ENCODE results near the gene CCAR1. TPM values are rescaled to one million over a fixed set of nuclear protein-coding genes. Genes with fewer than 3 reads are reported as not detected.
"Not testable (repeated sequence)": the region's sequence is repeated elsewhere in the genome, so short reads cannot be mapped to it uniquely, and the experiment has no call there.

The CCAR1 gene
- total and polyA plus RNA-seq, 8 donors, result 19.9 to 176 (median 87.4) TPM

DNA sequence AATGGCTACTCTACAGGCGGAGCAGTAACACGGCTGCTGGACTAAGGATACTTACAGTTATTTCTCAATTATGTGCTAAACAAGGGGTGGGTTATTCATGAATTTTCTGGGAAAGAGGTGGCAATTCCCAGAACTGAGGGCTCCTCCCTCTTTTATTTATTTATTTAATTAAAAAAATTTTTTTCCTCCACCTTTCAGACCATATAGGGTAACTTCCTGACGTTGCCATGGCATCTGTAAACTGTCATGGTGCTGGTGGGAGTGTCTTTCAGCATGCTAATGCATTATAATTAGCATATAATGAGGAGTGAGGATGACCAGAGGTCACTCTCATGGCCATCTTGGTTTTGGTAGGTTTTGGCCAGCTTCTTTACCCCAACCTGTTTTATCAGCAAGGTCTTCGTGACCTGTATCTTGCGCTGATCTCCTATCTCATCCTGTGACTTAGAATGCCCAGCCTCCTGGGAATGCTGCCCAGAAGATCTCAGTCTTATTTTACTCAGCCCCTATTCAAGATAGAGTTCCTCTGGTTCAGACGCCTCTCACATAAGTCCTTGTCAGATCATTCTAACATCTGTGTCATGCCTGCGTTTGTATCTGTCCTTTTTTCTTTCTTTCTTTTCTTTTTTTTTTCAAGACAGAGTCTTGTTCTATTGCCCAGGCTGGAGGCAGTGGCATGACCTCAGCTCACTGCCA is 90.4 kb downstream of the CCAR1 start:
- no peak overlapping the region for H3K4me3 ChIP-seq
- no peak for TF ChIP-seq POLR2AphosphoS5 (IDR thresholded peaks at IDR 0.05)
- TF ChIP-seq, protein P1, sequence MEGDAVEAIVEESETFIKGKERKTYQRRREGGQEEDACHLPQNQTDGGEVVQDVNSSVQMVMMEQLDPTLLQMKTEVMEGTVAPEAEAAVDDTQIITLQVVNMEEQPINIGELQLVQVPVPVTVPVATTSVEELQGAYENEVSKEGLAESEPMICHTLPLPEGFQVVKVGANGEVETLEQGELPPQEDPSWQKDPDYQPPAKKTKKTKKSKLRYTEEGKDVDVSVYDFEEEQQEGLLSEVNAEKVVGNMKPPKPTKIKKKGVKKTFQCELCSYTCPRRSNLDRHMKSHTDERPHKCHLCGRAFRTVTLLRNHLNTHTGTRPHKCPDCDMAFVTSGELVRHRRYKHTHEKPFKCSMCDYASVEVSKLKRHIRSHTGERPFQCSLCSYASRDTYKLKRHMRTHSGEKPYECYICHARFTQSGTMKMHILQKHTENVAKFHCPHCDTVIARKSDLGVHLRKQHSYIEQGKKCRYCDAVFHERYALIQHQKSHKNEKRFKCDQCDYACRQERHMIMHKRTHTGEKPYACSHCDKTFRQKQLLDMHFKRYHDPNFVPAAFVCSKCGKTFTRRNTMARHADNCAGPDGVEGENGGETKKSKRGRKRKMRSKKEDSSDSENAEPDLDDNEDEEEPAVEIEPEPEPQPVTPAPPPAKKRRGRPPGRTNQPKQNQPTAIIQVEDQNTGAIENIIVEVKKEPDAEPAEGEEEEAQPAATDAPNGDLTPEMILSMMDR (IDR thresholded peaks at IDR 0.05), result no peak
- intact Hi-C loops (cut with DNase I; ENCODE audit: low total_unique reads), result no loop called here
- no peaks in the 10 kb centered on the region for H3K36me3 ChIP-seq
- no peaks in the 10 kb centered on the region for H3K9me3 ChIP-seq
- no peaks in the 10 kb centered on the region for H3K27me3 ChIP-seq
- no peaks in the 10 kb centered on the region for H3K4me1 ChIP-seq
- H3K27ac ChIP-seq, result no peak overlapping the region
- 66 to 79% (median 77%) methylated on average over 7 of the region's 7 CpGs for WGBS, 5 donors
- no peak for DNase-seq

DNA sequence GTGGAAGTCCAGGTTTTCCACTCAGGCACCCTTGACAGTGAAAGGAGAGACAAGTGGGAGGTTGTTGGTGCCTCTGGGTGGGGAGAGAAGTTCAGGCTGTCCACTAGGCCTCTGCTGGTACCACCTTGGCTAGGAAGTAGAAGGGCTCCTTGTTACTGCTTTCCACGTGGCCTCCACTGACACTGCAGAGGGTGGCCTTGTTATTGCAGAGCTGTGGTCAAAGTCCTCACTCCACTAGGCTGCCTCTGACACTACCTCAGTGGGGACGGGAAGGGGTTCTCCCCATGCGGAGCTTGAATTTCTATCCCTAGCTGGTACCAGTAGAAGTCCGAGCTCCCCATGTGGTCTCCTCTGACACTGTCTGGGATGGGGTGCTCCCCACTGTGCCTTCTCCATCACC is 91.4 kb downstream of the CCAR1 start:
- no peaks in the 10 kb centered on the region for H3K36me3 ChIP-seq
- no peak for DNase-seq
- 75 to 100% (median 76%) methylated on average over 1 to 4 of the region's 4 CpGs for WGBS, 5 donors
- no peaks in the 10 kb centered on the region for H3K4me1 ChIP-seq
- H3K27ac ChIP-seq, result no peak overlapping the region
- H3K4me3 ChIP-seq, result no peak overlapping the region
- TF ChIP-seq, protein P1 (IDR thresholded peaks at IDR 0.05), result no peak
- no peak for TF ChIP-seq POLR2A (IDR thresholded peaks at IDR 0.05)
- TF ChIP-seq EP300 (IDR thresholded peaks at IDR 0.05), result no peak
- no peak for TF ChIP-seq POLR2AphosphoS5 (IDR thresholded peaks at IDR 0.05)
- no peaks in the 10 kb centered on the region for H3K27me3 ChIP-seq
- intact Hi-C loops (cut with DNase I; ENCODE audit: low total_unique reads), result no loop called here
- no peaks in the 10 kb centered on the region for H3K9me3 ChIP-seq

DNA sequence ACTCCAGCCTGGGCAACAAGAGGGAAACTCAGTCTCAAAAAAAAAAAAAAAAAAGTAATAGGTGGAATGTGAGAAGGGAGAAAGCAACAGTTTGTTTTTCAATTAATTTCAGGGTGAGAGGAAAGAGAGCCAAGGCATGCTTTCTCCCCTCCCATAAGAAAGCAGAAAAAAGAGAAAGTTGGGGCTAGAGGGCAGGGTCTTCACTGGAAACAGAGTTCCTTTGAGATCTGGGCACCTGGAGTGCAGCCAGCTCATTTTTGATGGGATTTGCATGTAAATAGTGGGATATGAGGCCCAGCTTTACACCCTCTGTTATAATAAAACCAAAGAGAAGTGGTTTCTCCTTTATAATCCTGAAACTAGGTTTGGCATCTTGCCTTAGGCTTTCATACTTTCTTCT is 92.5 kb downstream of the CCAR1 start:
- intact Hi-C loops (cut with DNase I; ENCODE audit: low total_unique reads), result no loop called here
- no peaks in the 10 kb centered on the region for H3K27me3 ChIP-seq

DNA sequence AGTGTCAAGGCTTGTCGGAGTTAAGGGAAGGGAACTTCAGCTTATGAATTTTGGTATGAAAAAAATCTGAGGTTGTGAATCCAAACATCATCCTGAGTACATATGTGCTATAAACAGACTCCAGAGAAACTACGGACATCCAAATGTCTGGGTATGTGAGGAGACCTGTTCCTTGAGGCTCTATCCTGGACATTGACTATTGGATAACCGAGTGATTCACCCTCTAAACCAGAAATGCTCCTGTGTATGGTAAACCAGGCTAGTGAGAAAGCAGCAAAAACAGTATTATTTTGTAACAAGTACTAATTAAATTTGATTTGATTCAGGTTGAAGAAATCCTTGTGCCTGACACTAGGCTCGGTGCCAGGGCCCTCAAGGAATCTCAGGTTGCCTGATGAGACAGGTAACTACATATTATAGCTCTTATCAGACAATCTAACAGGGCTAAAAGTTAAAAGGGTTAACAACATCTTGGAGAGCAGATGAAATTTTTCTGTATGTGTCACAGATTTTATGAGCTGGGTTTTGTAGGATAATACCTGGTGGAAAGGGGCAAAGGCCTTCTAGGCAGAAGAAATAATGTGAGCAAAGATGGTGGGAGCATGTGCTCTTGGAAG is 95.9 kb downstream of the CCAR1 start:
- no peak for DNase-seq
- intact Hi-C loops (cut with DNase I; ENCODE audit: low total_unique reads), result no loop called here

More for the DNA sequence above, 92.5 kb downstream of the CCAR1 start:
- Histone ChIP-seq H3K4me3 (no peak overlapping the region), H3K27ac (no peak overlapping the region), H3K9me3 (no peaks in the 10 kb centered on the region), H3K4me1 (no peaks in the 10 kb centered on the region), H3K36me3 (no peaks in the 10 kb centered on the region)
- TF ChIP-seq EP300 (IDR thresholded peaks at IDR 0.05) (no peak), POLR2AphosphoS5 (IDR thresholded peaks at IDR 0.05) (no peak), POLR2A (IDR thresholded peaks at IDR 0.05) (no peak)
- TF ChIP-seq, protein P1 (IDR thresholded peaks at IDR 0.05), result no peak
- peak in 1 of 2 donors; percentile 7 for DNase-seq

DNA sequence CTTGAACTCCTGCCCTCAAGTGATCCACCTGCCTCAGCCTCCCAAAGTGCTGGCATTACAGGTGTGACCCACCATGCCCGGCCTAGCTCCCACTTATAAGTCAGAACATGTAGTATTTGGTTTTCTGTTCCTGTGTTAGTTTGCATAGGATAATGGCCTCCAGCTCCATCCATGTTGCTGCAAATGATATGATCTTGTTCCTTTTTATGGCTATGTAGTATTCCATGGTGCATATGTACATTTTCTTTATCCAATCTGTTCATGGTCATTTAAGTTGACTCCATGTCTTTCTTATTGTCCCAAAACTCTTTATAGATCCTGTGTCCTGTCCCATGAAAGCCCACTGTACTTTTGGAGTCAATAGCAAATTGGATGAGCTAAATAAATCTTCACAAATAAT is 99.3 kb downstream of the CCAR1 start:
- H3K4me1 ChIP-seq; DNase-seq; H3K27me3 ChIP-seq; H3K36me3 ChIP-seq; H3K9me3 ChIP-seq; H3K27ac ChIP-seq; intact Hi-C loops (cut with DNase I; ENCODE audit: low total_unique reads); H3K4me3 ChIP-seq: not testable (repeated sequence)
- 91 to 100% (median 94%) methylated on average over 1 of the region's 1 CpG for WGBS, 5 donors

More for the DNA sequence above, 95.9 kb downstream of the CCAR1 start:
- H3K27me3 ChIP-seq, result no peaks in the 10 kb centered on the region
- H3K4me1 ChIP-seq, result no peaks in the 10 kb centered on the region
- H3K4me3 ChIP-seq, result no peak overlapping the region
- TF ChIP-seq POLR2A (IDR thresholded peaks at IDR 0.05) (no peak), EP300 (IDR thresholded peaks at IDR 0.05) (no peak), POLR2AphosphoS5 (IDR thresholded peaks at IDR 0.05) (no peak)
- TF ChIP-seq, protein P1 (IDR thresholded peaks at IDR 0.05), result no peak
- H3K36me3 ChIP-seq, result no peaks in the 10 kb centered on the region
- no peak overlapping the region for H3K27ac ChIP-seq
- WGBS, 5 donors, result 58 to 73% (median 69%) methylated on average over 4 of the region's 4 CpGs
- H3K9me3 ChIP-seq, result no peaks in the 10 kb centered on the region

DNA sequence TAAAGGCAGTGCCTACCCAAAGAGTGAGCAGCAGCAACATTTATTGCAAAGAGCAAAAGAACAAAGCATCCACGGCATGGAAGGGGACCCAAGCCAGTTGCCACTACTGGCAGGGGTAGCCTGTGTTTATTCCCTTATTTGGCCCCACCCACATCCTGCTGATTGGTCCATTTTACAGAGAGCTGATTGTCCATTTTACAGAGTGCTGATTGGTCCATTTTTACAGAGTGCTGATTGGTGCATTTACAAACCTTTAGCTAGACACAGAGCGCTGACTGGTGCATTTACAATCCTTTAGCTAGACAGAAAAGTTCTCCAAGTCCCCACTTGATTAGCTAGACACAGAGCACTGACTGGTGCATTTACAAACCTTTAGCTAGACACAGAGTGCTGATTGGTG is 101.6 kb downstream of the CCAR1 start:
- DNase-seq, result not testable (repeated sequence)

More for the DNA sequence above, 101.6 kb downstream of the CCAR1 start:
- H3K27ac ChIP-seq; H3K9me3 ChIP-seq; H3K36me3 ChIP-seq; H3K4me3 ChIP-seq; H3K27me3 ChIP-seq; intact Hi-C loops (cut with DNase I; ENCODE audit: low total_unique reads): not testable (repeated sequence)
- WGBS, 5 donors, result 79 to 97% (median 93%) methylated on average over 2 of the region's 2 CpGs
- H3K4me1 ChIP-seq, result peaks cover 6 to 11% (median 9%) of the 10 kb centered on the region in 4 donors

All from stomach (tissue), 9 donors.